Fibroblast of skin of scalp (primary cell): ENCODE results near the gene PIK3C2G. TPM values are rescaled to one million over a fixed set of nuclear protein-coding genes. Genes with fewer than 3 reads are reported as not detected.
A peak's percentile ranks its signal among the peaks of the same experiment; 100 is the strongest.
"Not testable (repeated sequence)": the region's sequence is repeated elsewhere in the genome, so short reads cannot be mapped to it uniquely, and the experiment has no call there.

Experiments used
- DNase-seq: peaks from one replicate; pipeline ENCODE4 v3.0.0-alpha.2; 2013
- polyA plus RNA-seq, 2 experiments: library from polyadenylated mRNA; unstranded; fragments of 120-200 nt; gene quantifications; one replicate each; pipeline ENCODE4 v1.2.1, GENCODE V29; 2013; ENCODE audit not compliant: insufficient read length in 2 of 2

PIK3C2G gene
- not detected for polyA plus RNA-seq (2013, experiment 1 of 2; ENCODE audit: insufficient read length)
- polyA plus RNA-seq (2013, experiment 2 of 2; ENCODE audit: insufficient read length): 0.04 TPM

- no peak for DNase-seq
These were observed at the start of gene PIK3C2G for GRCh38 chr12:18261273-18261672. TSS of gene PIK3C2G (plus strand) at chr12:18261518. CDS start at chr12:18282082, 20,564 bp downstream.

DNA sequence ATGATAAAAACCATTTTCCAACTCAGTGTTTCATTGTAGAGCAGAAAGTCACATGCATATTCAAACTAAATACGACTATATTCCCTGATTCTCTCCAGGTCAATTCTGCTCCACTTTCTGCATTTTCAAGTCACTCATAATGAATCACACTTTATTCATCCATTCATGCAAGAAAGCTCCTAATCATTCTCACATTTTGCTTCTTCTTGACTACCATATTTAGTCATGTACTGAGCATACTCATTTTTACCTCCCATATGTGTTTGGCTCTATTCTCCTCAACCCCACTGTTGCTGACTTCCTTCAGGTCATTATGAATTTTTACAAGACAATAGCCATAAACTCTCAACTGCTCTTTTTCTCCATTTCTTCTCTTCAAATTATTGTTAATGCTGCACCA, 43.4 kb upstream of the PIK3C2G start:
- DNase-seq: peak; percentile 66

GRCh38 chr12:18221726-18222125, 39.6 kb upstream of the PIK3C2G start:
- DNase-seq: no peak

DNA sequence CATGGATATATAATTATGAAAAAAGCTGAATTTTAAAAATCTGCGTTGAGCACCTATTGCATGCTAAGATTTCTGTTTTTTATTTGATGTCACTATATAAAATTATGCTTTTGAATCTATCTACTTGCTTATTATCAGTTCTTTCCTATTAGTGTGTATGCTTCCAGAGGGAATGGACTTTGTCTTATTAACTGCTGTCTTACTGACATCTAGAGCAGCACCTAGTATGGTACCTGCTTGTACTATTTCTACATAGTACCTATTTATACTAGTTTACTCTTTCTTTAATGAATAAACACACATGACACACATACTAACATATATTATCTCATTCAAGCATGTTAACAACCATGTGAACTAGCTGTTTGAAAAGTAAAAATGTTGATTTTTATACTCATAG, 38.6 kb upstream of the PIK3C2G start:
- no peak for DNase-seq

DNA sequence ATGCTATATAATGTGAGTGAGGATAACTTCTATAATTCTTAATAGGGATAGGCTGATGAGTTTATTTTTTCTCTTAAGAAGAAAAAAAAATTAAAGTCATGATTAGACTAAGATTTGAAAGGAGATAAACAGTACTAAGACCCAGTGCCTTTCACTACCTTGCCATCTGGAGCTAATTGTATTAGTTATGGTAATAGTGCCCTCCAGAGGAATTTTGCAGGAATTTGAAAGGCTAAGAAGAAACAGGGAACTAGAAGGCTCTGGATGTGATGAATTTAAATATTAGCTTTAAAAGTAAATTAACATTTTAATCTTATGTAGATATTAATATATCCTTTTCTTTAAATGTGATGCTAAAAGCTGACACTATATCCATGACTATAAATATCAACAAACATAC, 36.6 kb upstream of the PIK3C2G start:
- DNase-seq: peak; percentile 59

- no peak for DNase-seq
These were observed 21.8 kb upstream of the PIK3C2G start for GRCh38 chr12:18239526-18239925.

DNA sequence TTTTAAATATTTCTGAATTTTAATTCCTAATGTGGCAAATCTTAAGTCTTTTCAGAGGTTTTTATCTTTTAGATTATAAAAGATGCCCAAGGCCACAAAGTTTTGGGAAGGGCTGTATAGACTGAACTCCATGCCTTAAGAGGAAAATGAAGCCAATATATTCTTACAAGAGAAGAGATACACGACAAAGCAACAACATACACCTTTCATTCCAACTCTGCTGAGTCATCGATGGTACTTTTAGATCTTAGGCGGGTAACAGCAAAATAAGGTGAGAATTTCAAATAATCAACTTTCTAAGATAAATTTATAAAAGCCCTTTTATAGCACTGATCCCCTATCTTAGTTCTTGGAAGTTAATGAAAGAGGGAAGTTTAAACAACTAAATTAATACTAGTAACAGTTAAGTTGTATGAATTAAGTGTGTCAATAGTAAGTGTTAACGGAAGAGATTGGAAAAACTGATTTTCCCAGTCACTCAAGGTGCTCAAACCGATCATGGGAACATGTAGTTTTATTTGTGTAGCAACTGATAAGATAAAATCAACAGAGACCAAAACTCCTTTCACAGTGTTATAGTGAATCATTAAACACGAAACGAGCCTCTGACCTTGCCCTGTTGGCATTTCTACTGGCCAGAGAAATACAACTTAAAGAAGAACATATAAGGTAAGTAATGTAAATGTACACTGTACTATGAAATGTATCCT, 18.8 kb upstream of the PIK3C2G start:
- no peak for DNase-seq

- DNase-seq: no peak
These were observed 18.1 kb upstream of the PIK3C2G start for GRCh38 chr12:18243238-18243637.

DNA sequence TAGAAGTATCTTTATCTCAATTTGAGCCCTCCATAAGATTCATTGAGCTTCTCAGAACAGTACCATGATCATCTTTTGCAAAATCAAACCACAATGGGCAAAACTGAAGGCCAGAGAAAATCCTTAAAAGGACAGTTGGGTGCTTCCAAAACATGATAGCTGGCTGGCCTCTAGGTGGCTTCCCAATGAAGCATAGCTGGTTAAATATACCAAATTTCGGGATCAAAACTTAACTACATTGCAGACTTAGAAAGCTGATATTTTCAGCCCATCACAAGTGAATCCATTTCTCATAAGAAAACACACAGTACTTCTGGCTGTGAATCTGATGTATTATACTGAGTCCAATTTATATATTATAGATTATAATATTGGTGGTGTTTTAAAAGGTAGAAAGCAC, 15.3 kb upstream of the PIK3C2G start:
- DNase-seq: peak; percentile 4

DNA sequence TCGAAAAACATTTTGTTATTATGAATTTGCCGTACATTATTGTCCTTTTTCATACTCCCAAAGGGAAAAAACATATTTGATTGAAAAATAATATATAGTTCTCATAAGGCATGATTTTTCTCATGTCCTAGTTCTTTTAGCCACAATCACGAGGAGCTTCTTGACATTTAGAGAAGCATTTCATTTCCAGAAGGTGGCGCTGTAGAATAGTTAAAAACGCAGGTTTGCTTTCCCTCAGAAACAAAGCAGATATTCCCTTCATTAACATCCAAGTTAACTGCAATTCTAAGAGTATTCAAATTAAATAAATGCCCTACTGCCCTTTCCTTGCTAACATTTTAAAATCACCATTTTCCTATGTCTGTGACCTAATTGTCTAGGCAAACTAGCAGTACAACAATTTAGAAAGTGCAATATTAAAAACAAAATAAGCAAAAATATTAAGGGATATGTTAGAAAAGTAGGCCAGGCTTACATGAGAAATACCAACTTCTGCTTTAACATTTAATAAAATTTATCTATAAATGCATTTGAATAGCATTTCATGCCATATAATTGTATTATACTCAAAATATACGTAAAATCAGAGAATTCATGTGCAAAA, 10.9 kb upstream of the PIK3C2G start:
- peak; percentile 76 for DNase-seq

DNA sequence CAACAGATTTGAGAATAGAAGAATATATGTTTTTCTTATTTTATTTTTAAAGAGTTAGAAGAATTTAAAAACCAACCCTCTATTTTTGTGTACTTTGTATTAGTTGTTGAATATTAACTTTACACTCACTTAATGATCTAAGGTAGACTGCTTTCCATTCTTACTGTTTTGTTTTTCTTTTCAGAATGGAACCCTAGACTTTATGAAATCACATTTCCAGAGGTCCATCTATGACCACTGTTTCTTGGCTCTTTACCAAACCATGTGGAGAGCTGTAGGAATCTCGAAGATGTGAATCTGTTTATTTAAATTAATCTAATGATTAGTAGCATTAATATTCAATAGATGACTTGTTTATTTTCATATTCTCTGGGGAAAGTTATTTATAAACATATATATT, 7.2 kb upstream of the PIK3C2G start:
- DNase-seq: no peak

DNA sequence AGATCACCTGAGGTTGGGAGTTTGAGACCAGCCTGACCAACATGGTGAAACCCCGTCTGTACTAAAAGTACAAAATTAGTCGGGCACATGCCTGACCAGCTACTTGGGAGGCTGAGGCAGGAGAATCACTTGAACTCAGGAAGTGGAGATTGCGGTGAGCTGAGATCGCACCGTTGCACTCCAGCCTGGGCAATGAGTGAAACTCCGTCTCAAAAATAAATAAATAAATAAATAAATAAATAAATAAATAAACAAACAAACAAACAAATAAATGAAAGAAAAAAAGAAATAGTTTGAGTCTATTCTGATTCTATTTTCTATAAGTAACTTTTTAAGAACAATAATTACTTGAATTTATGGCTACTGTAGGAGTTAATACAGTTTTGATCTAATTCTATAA, 6.3 kb upstream of the PIK3C2G start:
- not testable (repeated sequence) for DNase-seq

DNA sequence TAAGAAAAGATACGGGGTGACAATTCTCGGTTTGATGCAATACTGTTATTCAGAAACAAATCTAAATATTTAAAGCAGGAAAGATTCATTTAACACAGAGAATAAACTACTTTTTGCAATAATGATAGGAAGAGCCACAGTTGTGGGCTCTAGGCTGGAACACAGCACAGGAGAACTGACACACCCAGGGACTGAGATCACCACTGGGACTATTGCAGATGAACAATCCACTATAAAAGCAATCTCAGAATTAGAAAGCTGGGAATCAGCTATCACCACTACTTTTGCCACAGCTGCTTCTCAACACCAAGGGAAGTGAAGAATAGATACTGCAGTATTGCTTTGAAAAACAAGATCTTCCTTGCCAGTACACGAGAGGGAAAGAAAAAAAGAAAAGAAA, 4.1 kb upstream of the PIK3C2G start:
- DNase-seq: no peak

DNA sequence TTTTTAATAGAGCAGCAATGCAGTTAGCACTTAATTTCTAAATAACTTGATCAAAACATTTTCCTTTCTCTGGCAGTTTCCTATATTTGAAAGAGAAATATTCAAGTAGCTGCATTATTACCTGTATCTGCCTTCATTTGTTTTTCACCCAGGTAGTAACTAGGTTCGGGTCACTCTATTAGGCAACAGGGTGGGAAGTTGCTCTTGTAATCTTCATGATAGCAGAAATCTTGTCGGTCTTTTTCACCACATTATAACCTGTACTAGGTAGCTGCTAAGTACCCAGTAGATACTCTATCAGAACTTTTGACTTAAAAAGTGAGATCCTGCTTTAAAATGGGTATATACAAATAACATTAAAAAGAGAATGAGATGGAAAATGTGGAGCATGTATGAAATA, 2.4 kb upstream of the PIK3C2G start:
- no peak for DNase-seq

DNA sequence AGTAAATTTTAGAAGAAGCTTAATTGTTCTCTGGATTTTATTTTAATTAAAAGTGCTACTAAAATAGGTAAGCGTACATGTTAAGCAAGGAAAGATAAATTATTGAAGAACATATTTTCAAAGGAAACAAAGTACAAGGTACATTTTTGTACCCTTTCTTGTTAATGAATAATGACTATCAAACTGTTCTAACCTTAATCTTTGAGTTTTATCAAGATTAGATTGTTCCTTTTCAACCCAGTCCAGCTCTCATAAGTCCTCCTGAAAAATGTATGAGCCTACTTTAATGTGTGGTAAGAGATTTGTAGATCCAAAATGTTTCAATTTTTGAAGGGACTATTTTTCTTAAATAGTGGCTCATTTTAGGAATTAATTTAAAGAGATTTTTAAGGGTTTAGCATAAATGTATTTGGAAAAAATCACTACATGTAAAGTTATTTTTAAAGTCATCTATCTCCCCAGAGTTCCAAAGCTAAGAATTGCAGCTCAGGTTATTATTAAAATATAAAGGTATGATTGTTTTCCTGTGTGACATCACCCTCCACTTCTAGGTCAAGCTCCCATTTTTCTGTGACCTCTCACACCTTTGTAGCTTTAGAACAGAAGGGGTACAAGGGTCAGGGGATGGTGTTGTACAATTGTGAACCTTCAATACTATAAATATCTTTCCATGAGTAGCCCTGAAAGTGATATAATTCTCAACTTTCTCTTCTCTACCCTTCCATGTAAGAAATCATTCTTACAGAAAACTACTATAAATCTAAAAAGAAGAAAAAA, 1.2 kb upstream of the PIK3C2G start:
- DNase-seq: no peak

DNA sequence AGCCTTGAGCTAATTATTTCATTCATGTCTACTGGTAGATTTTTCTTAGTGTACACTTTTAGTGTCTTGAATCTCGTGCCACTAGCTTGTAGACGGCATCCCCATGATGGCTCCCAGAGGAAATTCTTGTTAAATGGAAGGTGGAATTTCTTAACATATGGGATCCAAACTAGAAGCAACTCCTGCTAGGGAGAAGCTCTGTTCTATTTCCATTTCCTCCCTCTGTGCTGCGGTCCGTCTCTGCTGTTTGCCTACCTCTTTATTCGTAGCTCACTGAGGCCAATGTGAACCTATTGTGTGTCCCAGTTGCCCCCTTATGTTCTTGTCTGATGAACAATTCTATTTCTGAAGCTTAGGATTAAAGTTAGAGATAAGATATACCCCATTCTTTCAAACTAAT, 588 bp downstream of the PIK3C2G start:
- DNase-seq: no peak

DNA sequence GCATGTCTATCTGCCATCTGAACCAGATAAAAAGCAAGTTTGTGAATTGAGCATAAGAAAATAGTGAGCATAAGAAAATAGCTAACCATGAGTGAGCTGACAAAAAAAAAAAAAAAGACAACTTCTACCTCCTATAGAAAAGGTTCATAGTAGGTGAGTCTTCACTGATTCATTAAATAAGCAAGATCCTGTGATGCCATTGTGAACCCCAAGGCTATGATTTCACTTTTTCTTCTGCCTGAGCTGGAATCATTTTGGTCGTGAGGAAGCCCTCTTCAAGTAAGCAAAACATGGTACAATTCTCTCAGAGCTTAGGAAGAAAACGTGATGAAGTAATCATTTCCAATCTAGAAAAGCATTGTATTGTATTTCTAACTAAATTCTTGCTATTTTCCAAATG, 1.2 kb downstream of the PIK3C2G start:
- no peak for DNase-seq

DNA sequence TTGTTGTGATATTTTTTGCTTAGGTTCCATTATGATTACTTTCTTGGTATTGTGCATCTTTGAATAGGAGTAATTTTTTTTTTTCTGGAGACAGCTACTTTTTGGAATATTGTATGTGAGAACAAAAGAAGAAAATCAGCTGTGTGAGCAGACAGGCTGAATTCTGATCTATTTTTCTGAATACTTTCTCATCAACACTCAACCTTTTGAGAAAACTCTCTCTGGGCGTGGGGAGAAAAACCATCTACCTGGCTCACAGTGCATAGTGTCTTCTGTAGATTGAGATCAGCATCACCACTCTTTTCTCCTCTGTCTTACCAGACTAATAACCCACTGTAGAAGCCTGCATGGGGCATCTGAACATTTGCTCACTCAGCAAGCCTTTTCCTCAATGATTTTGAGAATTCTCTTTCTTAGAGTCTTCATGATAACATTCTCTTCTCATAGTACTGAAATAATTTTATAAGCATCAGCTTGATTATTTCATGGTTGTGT, 3.3 kb downstream of the PIK3C2G start:
- no peak for DNase-seq

- DNase-seq: no peak
These were observed 6.2 kb downstream of the PIK3C2G start for GRCh38 chr12:18267427-18268099.

GRCh38 chr12:18270958-18271460, 9.7 kb downstream of the PIK3C2G start:
- peak; percentile 9 for DNase-seq

DNA sequence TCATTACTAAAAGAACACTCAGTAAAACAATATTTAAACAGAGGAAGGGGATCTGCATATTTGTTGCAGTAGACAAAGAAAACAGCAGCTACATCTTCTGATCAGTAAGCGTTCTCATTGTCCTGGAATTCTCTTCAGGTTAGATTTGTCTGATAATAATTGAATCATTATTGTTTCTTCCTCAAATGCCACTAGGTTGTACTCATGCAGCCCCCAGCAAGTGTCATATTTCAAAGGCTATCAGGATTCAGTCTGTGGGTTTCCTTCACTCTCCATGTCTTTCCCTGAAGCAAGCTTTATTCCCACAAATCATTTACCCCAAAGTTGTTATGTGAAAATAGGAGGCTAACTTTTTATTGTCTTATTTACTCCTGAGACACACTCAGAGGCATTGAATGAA, 14.7 kb downstream of the PIK3C2G start:
- peak; percentile 27 for DNase-seq

- no peak for DNase-seq
These were observed 15.9 kb downstream of the PIK3C2G start for GRCh38 chr12:18277196-18277595.

- no peak for DNase-seq
These were observed 19.4 kb downstream of the PIK3C2G start for GRCh38 chr12:18280728-18281127.
